K562 (cell line): Measurements from ENCODE around the gene GAB2. TPM values are rescaled to one million over a fixed set of nuclear protein-coding genes. Genes with fewer than 3 reads are reported as not detected.

Source experiments
- ATF4 ChIP-seq: fragments of 450-650 bp; formaldehyde crosslinking; IDR thresholded peaks from 2 replicates; pipeline ENCODE4 v1.4.0; 2022; ENCODE audit warnings: mild to moderate bottlenecking, moderate library complexity
- CBFA2T3 ChIP-seq: fragments of 450-650 bp; IDR thresholded peaks from 2 replicates; pipeline ENCODE4 v1.6.1; 2017
- CREB3L1 ChIP-seq: fragments of 450-650 bp; IDR thresholded peaks from 2 replicates; pipeline ENCODE4 v1.6.1; 2014; ENCODE audit warnings: low read depth, mild to moderate bottlenecking, moderate library complexity, borderline replicate concordance
- CUX1 ChIP-seq: fragments of 200-800 bp; sonication (Bioruptor generic); IDR thresholded peaks from 2 replicates; pipeline ENCODE4 v1.6.1; 2016; ENCODE audit warnings: missing genetic modification characterization, missing compliant biosample characterization
- HMBOX1 ChIP-seq: sonication (generic); IDR thresholded peaks from 2 replicates; pipeline ENCODE4 v1.6.1; 2016
- LEF1 ChIP-seq: fragments of 450-650 bp; IDR thresholded peaks from 2 replicates; pipeline ENCODE4 v1.6.1; 2016; ENCODE audit warnings: mild to moderate bottlenecking
- NR2C2 ChIP-seq, 2 experiments: fragments of 200-800 bp in 1 of 2; sonication (Bioruptor generic) in 1 of 2; sonication (generic) in 1 of 2; formaldehyde crosslinking in 1 of 2; IDR thresholded peaks; 2 replicates each; pipeline versions ENCODE4 v1.6.1 to v1.8.0; 2016 to 2022; ENCODE audit warnings: mild to moderate bottlenecking in 1 of 2, missing compliant biosample characterization in 1 of 2, missing genetic modification characterization in 1 of 2, missing genetic modification reagents in 1 of 2
- PTRF ChIP-seq: fragments of 450-650 bp; IDR thresholded peaks from 2 replicates; pipeline ENCODE4 v1.6.1; 2016; ENCODE audit warnings: mild to moderate bottlenecking, missing genetic modification characterization, missing compliant biosample characterization
- RBBP5 ChIP-seq: fragments of 200-600 bp; sonication (generic); IDR thresholded peaks from 2 replicates; pipeline ENCODE4 v1.6.1; 2012; ENCODE audit warnings: borderline replicate concordance, mild to moderate bottlenecking, low read length, control low read depth, inconsistent platforms; ENCODE audit not compliant: insufficient read depth, poor library complexity, severe bottlenecking
- YY1 ChIP-seq, 3 experiments: IDR thresholded peaks; 2 replicates each; pipeline ENCODE4 v1.6.1; 2011; ENCODE audit warnings: low read length in 2 of 3, mild to moderate bottlenecking in 2 of 3, moderate library complexity in 2 of 3, borderline replicate concordance in 1 of 3, control low read depth in 1 of 3, low read depth in 1 of 3; ENCODE audit not compliant: insufficient read depth in 3 of 3, insufficient replicate concordance in 2 of 3, control insufficient read depth in 1 of 3, insufficient read length in 1 of 3; ENCODE audit errors: extremely low read depth in 1 of 3
- ZBTB11 ChIP-seq, 3 experiments: fragments of 200-800 bp in 1 of 3; fragments of 250-450 bp in 1 of 3; fragments of 450-650 bp in 1 of 3; sonication (Bioruptor Pico) in 1 of 3; sonication (Bioruptor generic) in 1 of 3; formaldehyde crosslinking in 1 of 3; IDR thresholded peaks; 2 replicates each; pipeline versions ENCODE4 v1.6.1 to v1.8.0; 2016 to 2022; ENCODE audit warnings: mild to moderate bottlenecking in 2 of 3, missing genetic modification characterization in 2 of 3, missing compliant biosample characterization in 1 of 3, moderate library complexity in 1 of 3
- polyA plus RNA-seq, 8 experiments: library from polyadenylated mRNA; depleted of rRNA in 4 of 8; stranded (reverse) in 5 of 8; unstranded in 3 of 8; fragments of >200 nt; fragmentation: Nextera tagmentation in 2 of 8; fragmentation: Illumina TruSeq in 1 of 8; extraction: Ambion mirVana in 2 of 8; extraction: Trizol in 1 of 8; gene quantifications; 2 replicates each; pipeline versions ENCODE4 v1.2.1 to v1.2.3, GENCODE V29; 2011 to 2014; ENCODE audit warnings: inconsistent platforms in 1 of 8, missing spikeins in 1 of 8
- total RNA-seq, 7 experiments: library from RNA; depleted of rRNA in 6 of 7; stranded (reverse); fragments of >200 nt in 6 of 7; fragmentation: Illumina TruSeq in 2 of 7; extraction: Trizol in 2 of 7; gene quantifications; 2 replicates each; pipeline versions ENCODE4 v1.2.1 to v1.2.3, GENCODE V29; 2011 to 2021; ENCODE audit warnings: low replicate concordance in 1 of 7

Gene GAB2
- total and polyA plus RNA-seq, 9 of the 15 experiments (the other 6 are each of a cell fraction or from before 2014, with no cell fraction given), result 2.3 to 35.2 (median 16.1) TPM

- peak; percentile 48; the same call in 1 of the 2 replicates for TF ChIP-seq HMBOX1
- TF ChIP-seq ZBTB11 (CRISPR knock-in tag; IDR thresholded peaks at IDR 0.05), result peak in 1 of 3 experiments; percentile 54; a peak in 1 of 6 replicates
- TF ChIP-seq LEF1, result 0 out of 2 replicates have a peak, but pooled peaks have one; percentile 45
- TF ChIP-seq NR2C2 (CRISPR knock-in tag; IDR thresholded peaks at IDR 0.05), result no peak
- TF ChIP-seq NR2C2 (tag; IDR thresholded peaks at IDR 0.05), result 0 out of 2 replicates have a peak, but pooled peaks have one; percentile 13
- TF ChIP-seq ATF4 (CRISPR knock-in tag), result no peak
- TF ChIP-seq RBBP5, result peak; percentile 60
- TF ChIP-seq CUX1 (CRISPR knock-in tag), result peak; percentile 60; the same call in 1 of the 2 replicates
- TF ChIP-seq CREB3L1, result no peak
- TF ChIP-seq PTRF, result 0 out of 2 replicates have a peak, but pooled peaks have one; percentile 23
- TF ChIP-seq CBFA2T3, result peak; percentile 42; the same call in 1 of the 2 replicates
- peak in 1 of 3 experiments; percentile 62 for TF ChIP-seq YY1 (IDR thresholded peaks at IDR 0.05; ENCODE audit: borderline replicate concordance in 1 of 3, control insufficient read depth in 1 of 3, extremely low read depth in 1 of 3, insufficient read depth in 3 of 3, insufficient read length in 1 of 3, insufficient replicate concordance in 2 of 3, low read depth in 1 of 3, low read length in 2 of 3)
Observed at GRCh38 chr11:78166855-78167469, 250.7 kb downstream of the GAB2 start (continued).
